OCI-LY3 (cell line): ENCODE results near the gene MAPKAP1.

ENCODE experiments used
- H2AFZ ChIP-seq: fragments of 200-600, 300-600 bp; shearing (Covaris generic); 2 replicates; pipeline ENCODE4 v1.6.0; 2014; ENCODE audit warnings: antibody characterized with exemption, low read depth, low read length
- H3K27ac ChIP-seq: fragments of 200-600, 300-600 bp; sonication (generic); 2 replicates; pipeline ENCODE4 v1.5.1; 2014; ENCODE audit warnings: mild to moderate bottlenecking, low read length, moderate library complexity, mixed read lengths
- H3K27me3 ChIP-seq: fragments of 200-600, 300-600 bp; sonication (generic); 2 replicates; pipeline ENCODE4 v1.6.1; 2014; ENCODE audit warnings: low read depth, low read length, mixed read lengths
- H3K36me3 ChIP-seq: fragments of 200-600, 300-600 bp; sonication (generic); replicated peaks from 2 replicates; pipeline ENCODE3; 2014; ENCODE audit warnings: low read depth, low read length, mixed read lengths
- H3K4me1 ChIP-seq: fragments of 300-600, 200-600 bp; sonication (generic); 2 replicates; pipeline ENCODE4 v1.6.1; 2014; ENCODE audit warnings: low read length, mixed read lengths
- H3K4me2 ChIP-seq: fragments of 200-600, 300-600 bp; sonication (generic); 2 replicates; pipeline ENCODE4 v1.6.1; 2014; ENCODE audit warnings: low read length, mixed read lengths
- H3K4me3 ChIP-seq: fragments of 300-600, 200-600 bp; sonication (generic); 2 replicates; pipeline ENCODE4 v1.5.1; 2014; ENCODE audit warnings: antibody characterized with exemption, mild to moderate bottlenecking, low read length, moderate library complexity
- H3K79me2 ChIP-seq: fragments of 300-600, 200-600 bp; shearing (Covaris generic); 2 replicates; pipeline ENCODE4 v1.6.1; 2014; ENCODE audit warnings: mild to moderate bottlenecking, low read length, mixed read lengths
- H3K9ac ChIP-seq: fragments of 300-600, 200-600 bp; shearing (Covaris generic); 2 replicates; pipeline ENCODE4 v1.6.0; 2014; ENCODE audit warnings: mild to moderate bottlenecking, low read length, moderate library complexity
- H3K9me3 ChIP-seq: fragments of 200-600, 300-600 bp; shearing (Covaris generic); 2 replicates; pipeline ENCODE4 v1.6.1; 2014; ENCODE audit warnings: low read length, mixed read lengths; ENCODE audit not compliant: insufficient read depth
- H4K20me1 ChIP-seq: fragments of 200-600, 300-600 bp; sonication (generic); 2 replicates; pipeline ENCODE4 v1.6.1; 2016; ENCODE audit warnings: low read length, mixed read lengths; ENCODE audit not compliant: insufficient read depth
- EZH2phosphoT487 ChIP-seq: fragments of 200-600 bp; shearing (Covaris generic); IDR thresholded peaks from 2 replicates; pipeline ENCODE4 v1.6.1; 2018; ENCODE audit warnings: antibody characterized with exemption, mixed run types, low read depth
- TF ChIP-seq, protein P1 (sequence below): fragments of 200-600, 300-600 bp; sonication (generic); IDR thresholded peaks from 2 replicates; pipeline ENCODE4 v1.5.1; 2014; ENCODE audit warnings: antibody characterized with exemption, low read length, low read depth

The MAPKAP1 gene

DNA sequence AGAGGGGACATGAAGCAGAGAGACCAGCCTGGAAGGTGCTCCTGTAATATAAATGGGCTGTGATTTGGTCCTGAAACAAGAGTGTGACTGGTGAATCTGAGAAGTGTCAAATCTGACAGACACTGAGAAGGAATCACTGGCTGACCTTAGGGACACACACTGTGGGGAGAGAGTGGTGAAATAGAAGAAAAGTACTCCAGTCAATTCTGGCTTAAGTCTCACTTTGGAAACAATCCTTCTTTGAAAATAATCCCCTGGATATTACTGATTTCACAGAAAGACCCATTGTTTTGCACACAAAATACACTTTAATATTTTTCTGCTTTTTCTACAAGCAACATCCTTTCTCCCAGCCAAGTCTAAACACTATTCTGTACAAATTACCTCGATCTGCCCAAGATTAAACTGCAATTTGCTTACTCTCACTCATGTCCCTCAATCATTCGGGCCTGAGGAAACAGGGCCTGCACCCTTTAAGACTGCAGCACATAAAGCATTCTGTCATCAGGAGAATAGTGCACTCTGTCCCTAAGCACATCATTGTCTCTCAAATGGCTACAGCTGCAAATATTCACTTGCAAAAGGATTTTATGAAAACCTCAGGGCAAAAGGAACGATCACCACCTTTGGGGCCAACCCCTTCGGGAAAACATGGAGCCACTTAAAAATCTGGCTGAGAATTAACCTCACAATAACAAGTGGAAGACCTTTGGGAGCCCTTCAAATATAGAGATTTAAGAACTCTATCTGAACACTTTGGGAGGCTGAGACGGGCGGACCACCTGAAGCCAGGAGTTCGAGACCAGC lies 68.6 kb downstream of the MAPKAP1 start:
- peaks cover 62% of the 10 kb centered on the region for H4K20me1 ChIP-seq
- no peak overlapping the region for H3K27ac ChIP-seq
- H2AFZ ChIP-seq, result no peak overlapping the region
- H3K9ac ChIP-seq, result no peak overlapping the region
- no peak overlapping the region for H3K4me2 ChIP-seq
- peaks cover 43% of the 10 kb centered on the region for H3K4me1 ChIP-seq
- H3K4me3 ChIP-seq, result no peak overlapping the region
- no peaks in the 10 kb centered on the region for H3K9me3 ChIP-seq
- peaks cover 33% of the 10 kb centered on the region for H3K79me2 ChIP-seq
- H3K36me3 ChIP-seq, result no peaks in the 10 kb centered on the region
- TF ChIP-seq, protein P1, sequence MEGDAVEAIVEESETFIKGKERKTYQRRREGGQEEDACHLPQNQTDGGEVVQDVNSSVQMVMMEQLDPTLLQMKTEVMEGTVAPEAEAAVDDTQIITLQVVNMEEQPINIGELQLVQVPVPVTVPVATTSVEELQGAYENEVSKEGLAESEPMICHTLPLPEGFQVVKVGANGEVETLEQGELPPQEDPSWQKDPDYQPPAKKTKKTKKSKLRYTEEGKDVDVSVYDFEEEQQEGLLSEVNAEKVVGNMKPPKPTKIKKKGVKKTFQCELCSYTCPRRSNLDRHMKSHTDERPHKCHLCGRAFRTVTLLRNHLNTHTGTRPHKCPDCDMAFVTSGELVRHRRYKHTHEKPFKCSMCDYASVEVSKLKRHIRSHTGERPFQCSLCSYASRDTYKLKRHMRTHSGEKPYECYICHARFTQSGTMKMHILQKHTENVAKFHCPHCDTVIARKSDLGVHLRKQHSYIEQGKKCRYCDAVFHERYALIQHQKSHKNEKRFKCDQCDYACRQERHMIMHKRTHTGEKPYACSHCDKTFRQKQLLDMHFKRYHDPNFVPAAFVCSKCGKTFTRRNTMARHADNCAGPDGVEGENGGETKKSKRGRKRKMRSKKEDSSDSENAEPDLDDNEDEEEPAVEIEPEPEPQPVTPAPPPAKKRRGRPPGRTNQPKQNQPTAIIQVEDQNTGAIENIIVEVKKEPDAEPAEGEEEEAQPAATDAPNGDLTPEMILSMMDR, result no peak
- no peak for TF ChIP-seq EZH2phosphoT487
- H3K27me3 ChIP-seq, result peaks cover 5% of the 10 kb centered on the region; the same call in 1 of the 2 replicates

DNA sequence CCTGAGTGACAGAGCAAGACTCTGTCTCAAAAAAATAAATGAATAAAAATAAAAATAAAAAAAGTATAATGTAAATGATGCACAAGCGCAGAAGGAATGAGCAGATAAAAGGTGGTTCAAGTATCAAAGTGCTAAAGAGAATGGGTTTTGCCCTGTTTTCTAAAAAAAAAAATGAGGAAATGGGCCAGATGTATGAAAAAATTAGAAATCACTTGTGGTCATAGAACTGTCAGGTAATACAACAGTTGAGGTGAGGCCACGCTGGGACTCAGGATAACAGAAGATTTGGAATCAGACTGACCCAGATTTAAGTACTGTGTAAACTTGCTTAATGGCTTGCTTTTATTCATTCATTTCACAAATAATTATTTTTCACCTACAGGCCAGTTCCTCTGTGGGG lies 69.8 kb downstream of the MAPKAP1 start:
- Histone ChIP-seq H3K4me2 (no peak overlapping the region), H3K9me3 (no peaks in the 10 kb centered on the region), H3K36me3 (no peaks in the 10 kb centered on the region), H3K9ac (no peak overlapping the region), H3K27ac (no peak overlapping the region), H3K4me1 (peaks cover 55% of the 10 kb centered on the region), H3K4me3 (no peak overlapping the region), H4K20me1 (peaks cover 72% of the 10 kb centered on the region), H3K27me3 (peaks cover 5% of the 10 kb centered on the region; the same call in 1 of the 2 replicates), H2AFZ (no peak overlapping the region), H3K79me2 (peaks cover 30% of the 10 kb centered on the region)
- TF ChIP-seq, protein P1, result no peak
- TF ChIP-seq EZH2phosphoT487, result no peak

DNA sequence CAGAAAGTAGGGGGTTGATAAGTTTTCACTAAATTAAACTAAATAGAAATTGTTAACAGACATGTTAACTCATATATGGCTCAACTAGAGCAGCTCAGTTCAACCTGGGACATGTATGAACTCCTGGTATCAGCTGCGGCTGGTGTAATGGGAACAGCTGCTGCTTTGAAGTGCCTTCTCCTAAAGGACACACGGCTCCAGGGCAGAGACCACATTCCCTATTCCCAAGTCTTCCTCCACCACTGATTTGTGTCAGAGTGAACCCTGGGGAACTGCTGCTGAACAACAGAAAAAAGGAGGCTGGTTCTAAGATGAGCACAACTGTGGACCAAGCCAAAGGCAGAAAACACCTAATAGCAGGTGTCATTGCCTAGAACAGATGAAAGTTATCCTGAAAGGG lies 71.1 kb downstream of the MAPKAP1 start:
- no peak for TF ChIP-seq EZH2phosphoT487
- TF ChIP-seq, protein P1, result no peak
- peak overlapping the region; percentile 8; the same call in 1 of the 2 replicates for H3K4me3 ChIP-seq
- peaks cover 75% of the 10 kb centered on the region for H4K20me1 ChIP-seq
- no peaks in the 10 kb centered on the region for H3K36me3 ChIP-seq
- H3K27ac ChIP-seq, result no peak overlapping the region
- peak overlapping the region; percentile 75 for H3K4me2 ChIP-seq
- no peak overlapping the region for H2AFZ ChIP-seq
- peaks cover 38% of the 10 kb centered on the region for H3K79me2 ChIP-seq
- no peaks in the 10 kb centered on the region for H3K9me3 ChIP-seq
- H3K4me1 ChIP-seq, result peaks cover 65% of the 10 kb centered on the region
- no peak overlapping the region for H3K9ac ChIP-seq
- H3K27me3 ChIP-seq, result peaks cover 5% of the 10 kb centered on the region; the same call in 1 of the 2 replicates

DNA sequence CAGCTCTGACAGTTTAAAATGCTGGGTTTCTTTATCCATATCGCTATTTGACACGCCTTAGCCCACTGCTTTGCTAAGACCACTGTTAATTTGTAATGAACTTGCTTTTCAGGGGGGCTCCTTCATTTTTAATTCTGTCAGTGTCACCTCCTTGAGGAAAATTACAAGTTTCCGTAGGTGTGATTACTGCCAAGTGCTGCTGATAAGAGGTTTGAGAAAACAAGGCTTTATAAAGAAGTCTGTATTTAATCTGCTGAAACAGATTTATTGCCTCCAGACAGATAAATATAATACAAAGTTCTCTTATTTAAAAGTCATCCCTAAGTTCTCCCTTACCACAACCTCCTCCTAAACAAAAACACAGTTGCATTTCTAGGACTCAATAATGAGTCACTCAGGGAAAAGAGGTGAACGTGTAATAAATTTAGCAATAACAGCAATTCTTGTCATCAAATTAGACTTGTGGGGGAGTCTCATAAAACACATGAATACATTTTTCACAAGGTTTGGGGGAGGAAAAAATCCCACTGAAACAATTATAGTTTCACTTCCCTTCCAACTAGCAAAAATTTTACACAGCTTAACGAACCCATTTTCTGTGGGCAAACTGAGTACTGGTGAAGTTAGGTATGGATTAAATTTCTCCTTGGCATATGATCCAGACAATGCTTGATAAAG lies 72.8 kb downstream of the MAPKAP1 start:
- peaks cover 56% of the 10 kb centered on the region for H3K79me2 ChIP-seq
- H3K27me3 ChIP-seq, result peaks cover 5% of the 10 kb centered on the region; the same call in 1 of the 2 replicates
- no peak overlapping the region for H3K27ac ChIP-seq
- H3K36me3 ChIP-seq, result no peaks in the 10 kb centered on the region
- H3K4me2 ChIP-seq, result peak overlapping the region; percentile 75
- H4K20me1 ChIP-seq, result peaks cover 79% of the 10 kb centered on the region
- H2AFZ ChIP-seq, result no peak overlapping the region
- no peak overlapping the region for H3K9ac ChIP-seq
- H3K4me1 ChIP-seq, result peaks cover 80% of the 10 kb centered on the region
- no peak for TF ChIP-seq EZH2phosphoT487
- TF ChIP-seq, protein P1, result no peak
- H3K4me3 ChIP-seq, result peak overlapping the region; percentile 40
- H3K9me3 ChIP-seq, result no peaks in the 10 kb centered on the region
